H9 (cell line): Measurements from ENCODE around the gene RUNX1. TPM values are rescaled to one million over a fixed set of nuclear protein-coding genes. Genes with fewer than 3 reads are reported as not detected.

Experiments
- DNase-seq: peaks from one replicate; pipeline ENCODE4 v3.0.0-alpha.2; 2017
- H2AFZ ChIP-seq: one replicate; pipeline ENCODE4 v1.6.1; 2013; ENCODE audit warnings: mild to moderate bottlenecking, low read length, control low read depth, moderate library complexity
- H2AK5ac ChIP-seq: 2 replicates; pipeline ENCODE4 v1.6.1; 2013; ENCODE audit warnings: low read length, control low read depth, mixed read lengths; ENCODE audit not compliant: insufficient read length
- H2BK120ac ChIP-seq: one replicate; pipeline ENCODE4 v1.6.1; 2013; ENCODE audit warnings: low read depth, mild to moderate bottlenecking, low read length, control low read depth, inconsistent platforms; ENCODE audit not compliant: poor library complexity, severe bottlenecking
- H2BK12ac ChIP-seq: 2 replicates; pipeline ENCODE4 v1.6.1; 2013; ENCODE audit warnings: low read length, control low read depth, mixed read lengths, low read depth; ENCODE audit not compliant: insufficient read length
- H2BK15ac ChIP-seq: 2 replicates; pipeline ENCODE4 v1.6.1; 2013; ENCODE audit warnings: low read depth, low read length, control low read depth
- H2BK20ac ChIP-seq: one replicate; pipeline ENCODE4 v1.6.1; 2013; ENCODE audit warnings: low read depth, mild to moderate bottlenecking, low read length, control low read depth, inconsistent platforms; ENCODE audit not compliant: poor library complexity, severe bottlenecking
- H2BK5ac ChIP-seq: 2 replicates; pipeline ENCODE4 v1.6.1; 2013; ENCODE audit warnings: low read length, control low read depth, mixed read lengths; ENCODE audit not compliant: insufficient read length
- H3K14ac ChIP-seq: 2 replicates; pipeline ENCODE4 v1.6.1; 2013; ENCODE audit warnings: low read length, control low read depth; ENCODE audit not compliant: insufficient read depth
- H3K18ac ChIP-seq: 2 replicates; pipeline ENCODE4 v1.6.1; 2013; ENCODE audit warnings: low read depth, mild to moderate bottlenecking, mixed read lengths, low read length, control low read depth; ENCODE audit not compliant: insufficient read length
- H3K23ac ChIP-seq: 2 replicates; pipeline ENCODE4 v1.6.1; 2013; ENCODE audit warnings: low read length, control low read depth, mixed read lengths, low read depth; ENCODE audit not compliant: insufficient read length
- H3K23me2 ChIP-seq: 2 replicates; pipeline ENCODE4 v1.6.1; 2013; ENCODE audit warnings: low read depth, mild to moderate bottlenecking, mixed read lengths, low read length, control low read depth; ENCODE audit not compliant: insufficient read length, poor library complexity, severe bottlenecking
- H3K27ac ChIP-seq: 2 replicates; pipeline ENCODE4 v1.5.1; 2013; ENCODE audit warnings: low read length, control low read depth, mixed read lengths, low read depth; ENCODE audit not compliant: insufficient read length
- H3K27me3 ChIP-seq: 2 replicates; pipeline ENCODE4 v1.6.1; 2013; ENCODE audit warnings: low read length, control low read depth, inconsistent platforms; ENCODE audit not compliant: insufficient read depth
- H3K4ac ChIP-seq: 2 replicates; pipeline ENCODE4 v1.6.1; 2013; ENCODE audit warnings: low read depth, mild to moderate bottlenecking, control low read depth, inconsistent platforms, low read length, moderate library complexity
- H3K4me1 ChIP-seq: 2 replicates; pipeline ENCODE4 v1.6.1; 2013; ENCODE audit warnings: low read length, control low read depth, inconsistent platforms; ENCODE audit not compliant: insufficient read depth
- H3K4me2 ChIP-seq: 2 replicates; pipeline ENCODE4 v1.6.1; 2013; ENCODE audit warnings: low read length, control low read depth, mixed read lengths; ENCODE audit not compliant: insufficient read length, insufficient read depth
- H3K56ac ChIP-seq: 2 replicates; pipeline ENCODE4 v1.6.1; 2013; ENCODE audit warnings: low read depth, mild to moderate bottlenecking, mixed read lengths, low read length, control low read depth; ENCODE audit not compliant: insufficient read length
- H3K79me1 ChIP-seq: 2 replicates; pipeline ENCODE4 v1.6.1; 2013; ENCODE audit warnings: low read depth, mild to moderate bottlenecking, moderate library complexity, low read length, control low read depth, inconsistent platforms; ENCODE audit not compliant: insufficient read depth, poor library complexity, severe bottlenecking
- H3K79me2 ChIP-seq: 2 replicates; pipeline ENCODE4 v1.6.1; 2013; ENCODE audit warnings: low read length, control low read depth, inconsistent platforms; ENCODE audit not compliant: insufficient read depth
- H3K9ac ChIP-seq: 2 replicates; pipeline ENCODE4 v1.6.1; 2013; ENCODE audit warnings: low read length, control low read depth, mixed read lengths; ENCODE audit not compliant: insufficient read length; ENCODE audit errors: extremely low read depth
- H3K9me3 ChIP-seq: one replicate; pipeline ENCODE4 v1.6.1; 2013; ENCODE audit warnings: low read depth, low read length, inconsistent platforms; ENCODE audit not compliant: control insufficient read depth
- H3T11ph ChIP-seq: one replicate; pipeline ENCODE4 v1.6.1; 2013; ENCODE audit warnings: mild to moderate bottlenecking, low read length, control low read depth, inconsistent platforms
- H4K20me1 ChIP-seq: one replicate; pipeline ENCODE4 v1.6.1; 2013; ENCODE audit not compliant: control insufficient read depth, insufficient read length, insufficient read depth
- H4K5ac ChIP-seq: 2 replicates; pipeline ENCODE4 v1.6.1; 2013; ENCODE audit warnings: low read depth, mild to moderate bottlenecking, mixed read lengths, low read length, control low read depth; ENCODE audit not compliant: insufficient read length
- H4K8ac ChIP-seq: replicated peaks from 2 replicates; pipeline ENCODE4 v1.6.1; 2013; ENCODE audit warnings: low read length, control low read depth, mixed read lengths, low read depth; ENCODE audit not compliant: insufficient read length
- H4K91ac ChIP-seq: 2 replicates; pipeline ENCODE4 v1.6.1; 2013; ENCODE audit warnings: low read depth, mild to moderate bottlenecking, moderate library complexity, mixed read lengths, low read length, control low read depth; ENCODE audit not compliant: insufficient read length
- H3K27ac Mint-ChIP-seq, 3 experiments: 2 replicates in 2 of 3; 3 replicates in 1 of 3; pipeline ENCODE4 v1.8.0; 2020 to 2021; ENCODE audit warnings: mixed read lengths in 3 of 3, mild to moderate bottlenecking in 1 of 3, moderate library complexity in 1 of 3
- H3K27me3 Mint-ChIP-seq: 2 replicates; pipeline ENCODE4 v1.8.0; 2021; ENCODE audit warnings: low read depth, mild to moderate bottlenecking, moderate library complexity, mixed read lengths
- H3K36me3 Mint-ChIP-seq, 3 experiments: 2 replicates in 2 of 3; 3 replicates in 1 of 3; pipeline ENCODE4 v1.8.0; 2020 to 2021; ENCODE audit warnings: low read depth in 3 of 3, mixed read lengths in 3 of 3; ENCODE audit not compliant: insufficient read depth in 1 of 3
- H3K4me1 Mint-ChIP-seq, 2 experiments: 2 replicates each; pipeline ENCODE4 v1.8.0; 2020; ENCODE audit warnings: mixed read lengths in 2 of 2
- H3K4me3 Mint-ChIP-seq, 2 experiments: 2 replicates in 1 of 2; 3 replicates in 1 of 2; pipeline ENCODE4 v1.8.0; 2020 to 2021; ENCODE audit warnings: mild to moderate bottlenecking in 2 of 2, mixed read lengths in 2 of 2, moderate library complexity in 1 of 2
- H3K9me3 Mint-ChIP-seq, 2 experiments: 2 replicates in 1 of 2; 3 replicates in 1 of 2; pipeline ENCODE4 v1.8.0; 2020; ENCODE audit warnings: mild to moderate bottlenecking in 2 of 2, mixed read lengths in 2 of 2, moderate library complexity in 1 of 2
- CTCF ChIP-seq: fragments of 200-600 bp; sonication (generic); conservative IDR thresholded peaks from 3 replicates; pipeline ENCODE4 v1.8.0; 2021; ENCODE audit warnings: antibody characterized with exemption, mild to moderate bottlenecking
- WGBS: extraction: QIAGEN DNeasy Blood & Tissue Kit; methylation state at CpG from one replicate; pipeline ENCODE4 v1.1.7; 2013; ENCODE audit warnings: missing lambda C conversion rate, low lambda C conversion rate, mixed read lengths; ENCODE audit not compliant: insufficient read length; ENCODE audit errors: extremely low coverage; 5-methylcytosine and 5-hydroxymethylcytosine counted together
- total RNA-seq: library from RNA; stranded (reverse); gene quantifications from 2 replicates; pipeline ENCODE4 v1.2.1, GENCODE V29; 2021

RUNX1 gene
- total RNA-seq, 1 experiment from 2014 or later, result 0.72 TPM

- H4K8ac ChIP-seq, result no peak overlapping the region
- no peak overlapping the region for H3T11ph ChIP-seq
- no peak overlapping the region for H2AK5ac ChIP-seq
- H3K4me1 Mint-ChIP-seq, result no peaks in the 10 kb centered on the region
- no peak overlapping the region for H3K18ac ChIP-seq
- H2BK5ac ChIP-seq, result no peak overlapping the region
- no peaks in the 10 kb centered on the region; the same call in 1 of the 2 replicates for H3K27me3 Mint-ChIP-seq
- H3K27me3 ChIP-seq, result no peaks in the 10 kb centered on the region; the same call in 1 of the 2 replicates
- no peak overlapping the region for H2BK12ac ChIP-seq
- no peak overlapping the region for H2BK120ac ChIP-seq
- H3K23ac ChIP-seq, result no peak overlapping the region
- no peak overlapping the region for H4K91ac ChIP-seq
- no peak overlapping the region for H4K5ac ChIP-seq
- H3K9ac ChIP-seq, result no peak overlapping the region
- H3K27ac ChIP-seq, result no peak overlapping the region
- H3K56ac ChIP-seq, result no peak overlapping the region
- no CpG with 5 or more reads among the region's 3 CpGs for WGBS
- no peak overlapping the region for H3K27ac Mint-ChIP-seq
- no peaks in the 10 kb centered on the region for H3K4me1 ChIP-seq
- no peaks in the 10 kb centered on the region for H3K79me2 ChIP-seq
- H3K4ac ChIP-seq, result no peak overlapping the region
- no peak for TF ChIP-seq CTCF
- H3K9me3 ChIP-seq, result no peaks in the 10 kb centered on the region
- no peaks in the 10 kb centered on the region; a peak in 1 of 7 replicates for H3K36me3 Mint-ChIP-seq
- no peak for DNase-seq
- H2BK20ac ChIP-seq, result no peak overlapping the region
- no peaks in the 10 kb centered on the region for H4K20me1 ChIP-seq
- H3K79me1 ChIP-seq, result no peaks in the 10 kb centered on the region
- no peak overlapping the region for H3K14ac ChIP-seq
- H3K4me3 Mint-ChIP-seq, result no peak overlapping the region
- H3K4me2 ChIP-seq, result no peak overlapping the region
- no peaks in the 10 kb centered on the region for H3K23me2 ChIP-seq
- no peak overlapping the region for H2BK15ac ChIP-seq
- peaks cover 0 to 5% of the 10 kb centered on the region in 2 experiments; a peak in 3 of 5 replicates for H3K9me3 Mint-ChIP-seq
- no peak overlapping the region for H2AFZ ChIP-seq
Observed at GRCh38 chr21:34764715-34765284, 284.3 kb downstream of the RUNX1 start.
